ENCODE results near the gene CHAD.

Gene CHAD

DNA sequence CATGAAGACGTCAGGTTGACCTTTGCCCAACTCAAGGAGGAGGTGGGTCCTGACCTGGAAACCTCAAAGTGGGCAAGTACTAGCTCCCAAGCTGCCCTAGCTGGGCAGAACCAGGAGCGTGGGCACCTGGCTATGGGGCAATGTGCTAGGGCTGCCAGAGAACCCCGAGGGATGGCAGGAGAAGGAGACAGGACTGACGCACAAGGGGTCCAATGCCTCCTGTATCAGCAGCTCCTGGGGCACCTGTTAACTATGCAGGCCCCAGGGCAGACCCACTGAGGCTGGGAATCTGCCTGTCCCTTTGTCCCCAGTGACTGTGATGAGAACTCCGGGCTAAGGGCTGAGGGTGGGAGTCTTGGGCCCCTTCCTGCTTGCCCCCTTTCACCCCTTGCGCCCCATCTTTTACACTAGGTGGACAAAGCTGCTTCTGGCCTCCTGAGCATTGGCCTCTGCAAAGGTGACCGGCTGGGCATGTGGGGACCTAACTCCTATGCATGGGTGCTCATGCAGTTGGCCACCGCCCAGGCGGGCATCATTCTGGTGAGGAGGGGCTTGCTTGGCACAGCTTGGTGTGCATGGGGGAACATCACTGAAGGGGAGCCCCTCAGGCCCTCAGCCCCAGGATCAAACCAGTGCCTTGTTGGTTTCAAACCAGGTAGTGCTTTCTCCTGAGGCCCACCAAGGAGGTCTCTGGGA is 7.7 kb downstream of the CHAD start:
- in situ Hi-C loops (cut with HindIII; ENCODE audit: low sequenced_read_pairs): no loop called here
- H3K4me3 ChIP-seq (ENCODE audit: low read depth, low read length): no peak overlapping the region
- TF ChIP-seq CTCF (IDR thresholded peaks at IDR 0.05; ENCODE audit: low read depth, low read length, missing control alignments): no peak
- DNase-seq (ENCODE audit: low read depth): no peak

DNA sequence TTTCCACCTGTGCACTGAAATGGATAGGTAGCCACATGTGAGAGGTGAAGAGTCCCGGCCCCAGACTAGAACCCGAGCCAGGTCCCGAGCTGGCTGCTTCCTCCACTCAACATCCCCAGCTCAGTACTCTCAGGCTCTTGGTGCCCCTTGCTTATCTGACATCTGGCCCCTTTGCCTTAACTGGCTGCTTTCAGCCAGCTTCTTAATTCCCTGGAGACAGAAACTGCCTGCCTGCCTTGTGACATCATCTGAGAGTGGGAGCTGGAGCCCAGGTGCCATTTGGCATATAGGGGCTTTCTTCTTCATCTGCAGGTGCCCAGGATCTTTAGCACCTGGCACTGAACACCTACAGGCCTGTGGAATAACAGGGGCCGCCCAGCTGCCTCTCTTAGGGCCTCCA is 8.9 kb downstream of the CHAD start:
- no peak overlapping the region for H3K4me3 ChIP-seq (ENCODE audit: low read depth, low read length)
- DNase-seq (ENCODE audit: low read depth): no peak
- no peak for TF ChIP-seq CTCF (IDR thresholded peaks at IDR 0.05; ENCODE audit: low read depth, low read length, missing control alignments)
- in situ Hi-C loops (cut with HindIII; ENCODE audit: low sequenced_read_pairs): no loop called here

- no peak for TF ChIP-seq CTCF (IDR thresholded peaks at IDR 0.05; ENCODE audit: low read depth, low read length, missing control alignments)
- in situ Hi-C loops (cut with HindIII; ENCODE audit: low sequenced_read_pairs): no loop called here
- DNase-seq (ENCODE audit: low read depth): no peak
- no peak overlapping the region for H3K4me3 ChIP-seq (ENCODE audit: low read depth, low read length)
Measured at GRCh38 chr17:50458701-50459676, 9.7 kb downstream of the CHAD start.

DNA sequence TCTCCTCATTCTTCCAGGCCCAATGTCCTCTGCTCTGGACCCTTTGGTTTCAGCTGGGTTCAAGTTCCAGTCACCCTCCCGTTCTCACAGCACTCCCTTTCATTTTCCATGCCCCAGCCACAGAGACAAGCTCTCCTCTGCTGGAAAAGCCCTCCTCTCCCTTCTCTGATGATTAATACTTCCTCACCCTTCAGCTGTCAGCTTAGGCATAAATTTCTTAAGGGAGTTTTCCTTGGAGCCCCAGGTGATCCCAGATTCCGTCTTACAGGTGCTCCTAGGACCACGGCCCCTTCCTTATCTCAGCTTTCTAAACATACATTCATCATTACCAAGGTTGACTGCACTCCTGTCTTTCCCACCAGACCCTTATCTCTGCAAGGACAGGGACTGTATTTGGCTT is 10.4 kb downstream of the CHAD start:
- TF ChIP-seq CTCF (IDR thresholded peaks at IDR 0.05; ENCODE audit: low read depth, low read length, missing control alignments): no peak
- in situ Hi-C loops (cut with HindIII; ENCODE audit: low sequenced_read_pairs): no loop called here
- DNase-seq (ENCODE audit: low read depth): no peak
- H3K4me3 ChIP-seq (ENCODE audit: low read depth, low read length): no peak overlapping the region

GRCh38 chr17:50457621-50458020 is 11.1 kb downstream of the CHAD start:
- no peak overlapping the region for H3K4me3 ChIP-seq (ENCODE audit: low read depth, low read length)
- no peak for TF ChIP-seq CTCF (IDR thresholded peaks at IDR 0.05; ENCODE audit: low read depth, low read length, missing control alignments)
- no peak for DNase-seq (ENCODE audit: low read depth)
- in situ Hi-C loops (cut with HindIII; ENCODE audit: low sequenced_read_pairs): no loop called here

GRCh38 chr17:50453901-50454300 is 14.8 kb downstream of the CHAD start:
- in situ Hi-C loops (cut with HindIII; ENCODE audit: low sequenced_read_pairs): no loop called here
- no peak for TF ChIP-seq CTCF (IDR thresholded peaks at IDR 0.05; ENCODE audit: low read depth, low read length, missing control alignments)
- no peak for DNase-seq (ENCODE audit: low read depth)
- H3K4me3 ChIP-seq (ENCODE audit: low read depth, low read length): no peak overlapping the region
